ENCODE data around the gene TGFBR3L.

DNA sequence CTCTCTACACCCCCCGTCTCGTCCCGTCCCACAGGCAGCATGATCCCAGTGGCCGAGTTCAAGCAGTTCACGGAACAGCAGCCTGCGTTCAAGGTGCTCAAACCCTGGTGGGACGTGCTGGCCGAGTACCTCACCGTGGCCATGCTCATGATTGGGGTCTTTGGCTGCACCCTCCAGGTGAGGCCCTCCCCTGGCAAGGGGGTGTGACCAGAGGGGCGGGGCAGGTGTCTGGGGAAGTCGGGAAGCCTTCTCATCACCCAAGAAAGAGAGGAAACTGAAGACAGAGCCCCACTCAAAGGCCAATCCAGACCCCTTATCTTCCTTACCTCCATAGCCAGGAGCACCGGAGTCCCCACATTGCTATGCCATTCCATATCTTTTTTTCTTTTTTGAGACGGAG is 19.1 kb upstream of the TGFBR3L start:
- TF ChIP-seq CTCF (IDR thresholded peaks at IDR 0.05; ENCODE audit: insufficient read depth, low read depth, low read length) = no peak
- no peak for TF ChIP-seq EZH2 (IDR thresholded peaks at IDR 0.05; ENCODE audit: insufficient read depth, low read length)

All from astrocyte (in vitro differentiated cells and primary cell).